HepG2 (cell line): ENCODE measurements around the gene PDZD7. TPM values are rescaled to one million over a fixed set of nuclear protein-coding genes. Genes with fewer than 3 reads are reported as not detected.

Source experiments
- ARNTL ChIP-seq: sonication (generic); formaldehyde crosslinking; IDR thresholded peaks from 2 replicates; pipeline ENCODE4 v1.4.0; 2020; ENCODE audit warnings: mild to moderate bottlenecking, missing genetic modification reagents
- BRD4 ChIP-seq: sonication (generic); formaldehyde crosslinking; IDR thresholded peaks from 2 replicates; pipeline ENCODE4 v1.4.0; 2020; ENCODE audit warnings: missing genetic modification reagents
- HNF4G ChIP-seq, 2 experiments: sonication (generic) in 1 of 2; formaldehyde crosslinking in 1 of 2; IDR thresholded peaks; 2 replicates each; pipeline versions ENCODE4 v1.4.0 to v1.6.1; 2011 to 2020; ENCODE audit warnings: borderline replicate concordance in 2 of 2, low read depth in 2 of 2, mild to moderate bottlenecking in 2 of 2, low read length in 1 of 2, missing genetic modification reagents in 1 of 2, moderate library complexity in 1 of 2
- MEIS2 ChIP-seq: sonication (generic); formaldehyde crosslinking; IDR thresholded peaks from 2 replicates; pipeline ENCODE4 v1.9.0; 2021; ENCODE audit warnings: mild to moderate bottlenecking, missing genetic modification reagents
- MXD1 ChIP-seq: sonication (generic); formaldehyde crosslinking; IDR thresholded peaks from 2 replicates; pipeline ENCODE4 v1.4.0; 2020; ENCODE audit warnings: mild to moderate bottlenecking, missing genetic modification reagents
- MYC ChIP-seq: sonication (generic); formaldehyde crosslinking; IDR thresholded peaks from 2 replicates; pipeline ENCODE4 v1.9.0; 2021; ENCODE audit warnings: missing genetic modification reagents, borderline replicate concordance
- NAIF1 ChIP-seq: sonication (generic); formaldehyde crosslinking; IDR thresholded peaks from 2 replicates; pipeline ENCODE4 v1.5.0; 2020; ENCODE audit warnings: mild to moderate bottlenecking, missing genetic modification reagents, borderline replicate concordance
- NFKBIZ ChIP-seq: IDR thresholded peaks from 2 replicates; pipeline ENCODE4 v1.6.1; 2018; ENCODE audit warnings: missing genetic modification reagents, missing compliant biosample characterization
- PATZ1 ChIP-seq: sonication (generic); formaldehyde crosslinking; IDR thresholded peaks from 2 replicates; pipeline ENCODE4 v1.4.0; 2020; ENCODE audit warnings: missing genetic modification reagents
- SOX13 ChIP-seq, 3 experiments: fragments of 450-650 bp in 1 of 3; sonication (generic) in 1 of 3; formaldehyde crosslinking in 1 of 3; IDR thresholded peaks in 2 of 3; conservative IDR thresholded peaks in 1 of 3; 2 replicates each; pipeline versions ENCODE4 v1.5.0 to v1.6.1; 2016 to 2020; ENCODE audit warnings: antibody characterized with exemption in 1 of 3, mild to moderate bottlenecking in 1 of 3, missing compliant biosample characterization in 1 of 3, missing genetic modification reagents in 1 of 3, moderate library complexity in 1 of 3
- THAP7 ChIP-seq: sonication (generic); formaldehyde crosslinking; IDR thresholded peaks from 2 replicates; pipeline ENCODE4 v1.8.1; 2023; ENCODE audit warnings: mild to moderate bottlenecking, missing genetic modification reagents
- THAP9 ChIP-seq: sonication (generic); formaldehyde crosslinking; IDR thresholded peaks from 2 replicates; pipeline ENCODE4; 2020; ENCODE audit warnings: missing genetic modification reagents, mild to moderate bottlenecking, borderline replicate concordance
- YY1 ChIP-seq: IDR thresholded peaks from 2 replicates; pipeline ENCODE4 v1.6.1; 2011; ENCODE audit warnings: low read length, low read depth, moderate library complexity, mild to moderate bottlenecking; ENCODE audit not compliant: insufficient read depth, insufficient replicate concordance
- ZFY ChIP-seq: sonication (generic); formaldehyde crosslinking; IDR thresholded peaks from 2 replicates; pipeline ENCODE4 v1.4.0; 2020; ENCODE audit warnings: missing genetic modification reagents
- ZMYM4 ChIP-seq: sonication (generic); formaldehyde crosslinking; IDR thresholded peaks from 2 replicates; pipeline ENCODE4 v1.8.1; 2023; ENCODE audit warnings: mild to moderate bottlenecking, missing genetic modification reagents
- ZNF343 ChIP-seq: sonication (generic); formaldehyde crosslinking; IDR thresholded peaks from 2 replicates; pipeline ENCODE4 v1.4.0; 2020; ENCODE audit warnings: mild to moderate bottlenecking, missing genetic modification reagents
- ZNF841 ChIP-seq: sonication (generic); formaldehyde crosslinking; IDR thresholded peaks from 2 replicates; pipeline ENCODE4 v1.8.1; 2023; ENCODE audit warnings: missing genetic modification reagents, borderline replicate concordance
- ZNF891 ChIP-seq: sonication (generic); formaldehyde crosslinking; IDR thresholded peaks from 2 replicates; pipeline ENCODE4 v1.5.0; 2020; ENCODE audit warnings: mild to moderate bottlenecking, missing genetic modification reagents
- ZSCAN5A ChIP-seq: sonication (generic); formaldehyde crosslinking; IDR thresholded peaks from 2 replicates; pipeline ENCODE4 v1.8.0; 2022; ENCODE audit warnings: mild to moderate bottlenecking, missing genetic modification reagents, borderline replicate concordance
- polyA plus RNA-seq, 8 experiments: library from polyadenylated mRNA; depleted of rRNA in 3 of 8; stranded (reverse) in 7 of 8; unstranded in 1 of 8; fragments of >200 nt; fragmentation: Illumina TruSeq in 4 of 8; extraction: Trizol in 4 of 8; gene quantifications; 2 replicates each; pipeline versions ENCODE4 v1.2.1 to v1.2.3, GENCODE V29; 2011 to 2016; ENCODE audit warnings: low read depth in 4 of 8, missing spikeins in 1 of 8, mixed read lengths in 1 of 8; ENCODE audit not compliant: insufficient read depth in 1 of 8
- total RNA-seq, 5 experiments: library from RNA; depleted of rRNA; stranded (reverse); fragments of >200 nt; fragmentation: Illumina TruSeq; extraction: Trizol; gene quantifications; 2 replicates each; pipeline ENCODE4 v1.2.3, GENCODE V29; 2016; ENCODE audit warnings: low read depth in 1 of 5

Gene PDZD7
- total and polyA plus RNA-seq, 2 of the 13 experiments (the other 11 are each of a cell fraction or from before 2014, with no cell fraction given), result 0.58 to 0.73 TPM

GRCh38 chr10:100998991-100999741, 31.8 kb downstream of the PDZD7 start (continued):
- TF ChIP-seq ZMYM4 (CRISPR knock-in tag), result no peak
- no peak; the same call in 1 of the 2 replicates for TF ChIP-seq HNF4G (IDR thresholded peaks at IDR 0.05; ENCODE audit: borderline replicate concordance, low read depth, low read length)
- no peak for TF ChIP-seq HNF4G (CRISPR knock-in tag; IDR thresholded peaks at IDR 0.05; ENCODE audit: borderline replicate concordance, low read depth)
- no peak for TF ChIP-seq NAIF1
- no peak for TF ChIP-seq ZNF841 (CRISPR knock-in tag)
- no peak for TF ChIP-seq THAP9 (CRISPR knock-in tag)
- peak; percentile 72 for TF ChIP-seq ZFY (CRISPR knock-in tag)
- TF ChIP-seq MYC (CRISPR knock-in tag), result peak; percentile 79; the same call in 1 of the 2 replicates
- TF ChIP-seq ARNTL (CRISPR knock-in tag), result peak; percentile 79; the same call in 1 of the 2 replicates
- TF ChIP-seq YY1, result peak; percentile 66
- 0 out of 2 replicates have a peak, but pooled peaks have one; percentile 22 for TF ChIP-seq MEIS2
- 0 out of 2 replicates have a peak, but pooled peaks have one; percentile 59 for TF ChIP-seq THAP7 (CRISPR knock-in tag)
- peak; percentile 70; the same call in 1 of the 2 replicates for TF ChIP-seq NFKBIZ (CRISPR knock-in tag)
- TF ChIP-seq ZNF343, result peak; percentile 64; the same call in 1 of the 2 replicates
- peak; percentile 49; the same call in 1 of the 2 replicates for TF ChIP-seq ZNF891 (CRISPR knock-in tag)
- peak; percentile 66; the same call in 1 of the 2 replicates for TF ChIP-seq ZSCAN5A
- no peak for TF ChIP-seq SOX13 (IDR thresholded peaks at IDR 0.05)
- TF ChIP-seq SOX13 (CRISPR knock-in tag; conservative IDR thresholded peaks at IDR 0.05 in 1 of 2, IDR thresholded peaks at IDR 0.05 in 1 of 2), result peak in 1 of 2 experiments; percentile 43; a peak in 2 of 4 replicates
- peak; percentile 67 for TF ChIP-seq PATZ1 (CRISPR knock-in tag)
- TF ChIP-seq MXD1 (CRISPR knock-in tag), result peak; percentile 82
- TF ChIP-seq BRD4 (CRISPR knock-in tag), result peak; percentile 35
